Measurements from ENCODE around the gene TAC3. TPM values are rescaled to one million over a fixed set of nuclear protein-coding genes. Genes with fewer than 3 reads are reported as not detected.

The TAC3 gene
- total RNA-seq, 4 donors from 2014 or later, result not detected

DNA sequence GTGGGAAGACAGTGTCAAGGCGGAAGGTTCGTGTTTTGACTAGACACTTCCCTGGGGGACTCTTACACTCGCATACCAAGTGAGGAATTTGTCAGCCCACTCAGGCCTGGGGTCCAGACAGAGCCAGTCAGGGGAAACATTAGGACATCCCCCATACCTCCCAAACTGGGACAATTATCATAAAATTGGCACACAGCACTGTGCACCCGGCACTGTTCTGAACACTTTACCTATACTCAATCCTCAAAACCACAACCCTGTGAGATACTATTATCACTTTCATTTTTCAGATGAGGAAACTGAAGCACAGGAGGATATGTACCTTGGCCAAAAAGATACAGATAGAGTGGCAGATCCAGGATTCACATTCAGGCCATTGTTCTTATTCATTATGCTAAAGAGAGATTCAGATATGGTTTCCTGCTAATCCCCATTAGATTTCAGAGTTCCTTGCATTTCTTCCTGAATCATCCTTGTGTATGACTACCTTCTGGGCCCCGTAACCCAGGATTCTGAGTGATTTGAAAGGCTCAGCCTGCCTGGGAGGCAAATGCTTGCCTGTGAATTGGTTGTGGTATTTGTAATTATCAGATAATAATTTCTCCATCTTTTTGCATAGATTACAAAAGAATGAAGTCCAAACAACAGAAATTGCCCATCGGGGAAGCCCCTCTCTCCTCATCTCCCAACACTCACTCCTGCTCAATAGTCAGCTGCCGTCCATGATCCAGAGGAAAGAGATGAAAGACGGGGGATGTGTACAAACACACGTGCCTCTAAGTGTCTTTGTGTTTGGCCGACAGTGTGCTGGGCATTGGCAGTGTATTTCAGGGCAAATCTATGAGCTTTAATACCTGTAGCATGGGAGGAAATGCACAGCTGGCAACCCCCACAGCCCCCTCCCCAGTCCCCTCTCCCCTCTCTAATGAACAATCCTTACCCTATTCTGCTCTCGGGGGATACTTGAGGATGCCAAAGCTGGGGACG lies 4.6 kb downstream of the TAC3 start:
- no peak for TF ChIP-seq POLR2A (IDR thresholded peaks at IDR 0.05)
- TF ChIP-seq, protein P1, sequence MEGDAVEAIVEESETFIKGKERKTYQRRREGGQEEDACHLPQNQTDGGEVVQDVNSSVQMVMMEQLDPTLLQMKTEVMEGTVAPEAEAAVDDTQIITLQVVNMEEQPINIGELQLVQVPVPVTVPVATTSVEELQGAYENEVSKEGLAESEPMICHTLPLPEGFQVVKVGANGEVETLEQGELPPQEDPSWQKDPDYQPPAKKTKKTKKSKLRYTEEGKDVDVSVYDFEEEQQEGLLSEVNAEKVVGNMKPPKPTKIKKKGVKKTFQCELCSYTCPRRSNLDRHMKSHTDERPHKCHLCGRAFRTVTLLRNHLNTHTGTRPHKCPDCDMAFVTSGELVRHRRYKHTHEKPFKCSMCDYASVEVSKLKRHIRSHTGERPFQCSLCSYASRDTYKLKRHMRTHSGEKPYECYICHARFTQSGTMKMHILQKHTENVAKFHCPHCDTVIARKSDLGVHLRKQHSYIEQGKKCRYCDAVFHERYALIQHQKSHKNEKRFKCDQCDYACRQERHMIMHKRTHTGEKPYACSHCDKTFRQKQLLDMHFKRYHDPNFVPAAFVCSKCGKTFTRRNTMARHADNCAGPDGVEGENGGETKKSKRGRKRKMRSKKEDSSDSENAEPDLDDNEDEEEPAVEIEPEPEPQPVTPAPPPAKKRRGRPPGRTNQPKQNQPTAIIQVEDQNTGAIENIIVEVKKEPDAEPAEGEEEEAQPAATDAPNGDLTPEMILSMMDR (IDR thresholded peaks at IDR 0.05 in 4 of 5, conservative IDR thresholded peaks at IDR 0.05 in 1 of 5), result no peak
- Histone ChIP-seq H3K36me3 (no peaks in the 10 kb centered on the region), H3K9me3 (no peaks in the 10 kb centered on the region), H3K4me1 (no peaks in the 10 kb centered on the region), H3K27me3 (peaks cover 0 to 17% (median 6%) of the 10 kb centered on the region in 3 donors), H3K27ac (no peak overlapping the region), H3K4me3 (no peak overlapping the region)
- no peak for ATAC-seq
- intact Hi-C loops (cut with DNase I; ENCODE audit: low total_unique reads) (no loop called here), in situ Hi-C loops (cut with MboI; ENCODE audit: low sequenced_read_pairs in 4 of 4) (no loop called here)
- no peak for DNase-seq

DNA sequence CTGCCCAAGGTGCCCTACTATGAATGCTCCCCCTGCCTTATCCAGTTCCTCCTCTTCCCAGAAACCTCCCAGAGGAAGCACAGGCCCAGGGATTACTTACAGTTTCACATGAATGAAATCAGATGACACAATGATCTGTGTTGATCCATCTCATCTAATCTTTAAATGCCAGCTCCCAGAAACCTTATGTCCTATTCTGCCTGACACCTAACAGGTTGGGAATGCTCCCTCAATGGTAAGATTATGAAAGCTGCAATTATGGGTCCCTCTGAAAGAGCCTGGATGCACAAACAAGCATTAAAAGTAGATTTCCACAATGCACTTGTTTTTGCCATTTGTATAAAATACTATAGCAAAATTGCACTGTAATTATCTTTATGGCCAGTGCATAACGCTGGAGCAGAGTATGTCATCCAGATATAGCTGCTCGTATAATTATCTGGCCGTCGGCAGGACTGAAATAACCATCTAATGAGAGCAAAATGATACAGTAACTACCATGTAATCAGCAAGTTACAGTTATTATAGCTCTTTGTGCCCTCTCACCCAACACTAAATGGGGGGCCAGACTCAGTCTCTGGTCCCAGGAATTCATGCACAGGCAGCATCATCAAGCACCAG lies 5.6 kb downstream of the TAC3 start:
- no peak for DNase-seq
- Histone ChIP-seq H3K4me3 (no peak overlapping the region), H3K36me3 (no peaks in the 10 kb centered on the region), H3K9me3 (no peaks in the 10 kb centered on the region), H3K4me1 (peaks cover under 1 to 1% of the 10 kb centered on the region in 2 donors), H3K27me3 (peaks cover 0 to 14% (median 6%) of the 10 kb centered on the region in 3 donors), H3K27ac (no peak overlapping the region)
- in situ Hi-C loops (cut with MboI; ENCODE audit: low sequenced_read_pairs in 4 of 4), result no loop called here
- intact Hi-C loops (cut with DNase I; ENCODE audit: low total_unique reads), result no loop called here
- TF ChIP-seq, protein P1 (IDR thresholded peaks at IDR 0.05 in 4 of 5, conservative IDR thresholded peaks at IDR 0.05 in 1 of 5), result no peak
- TF ChIP-seq POLR2A (IDR thresholded peaks at IDR 0.05), result no peak
- ATAC-seq, result no peak

DNA sequence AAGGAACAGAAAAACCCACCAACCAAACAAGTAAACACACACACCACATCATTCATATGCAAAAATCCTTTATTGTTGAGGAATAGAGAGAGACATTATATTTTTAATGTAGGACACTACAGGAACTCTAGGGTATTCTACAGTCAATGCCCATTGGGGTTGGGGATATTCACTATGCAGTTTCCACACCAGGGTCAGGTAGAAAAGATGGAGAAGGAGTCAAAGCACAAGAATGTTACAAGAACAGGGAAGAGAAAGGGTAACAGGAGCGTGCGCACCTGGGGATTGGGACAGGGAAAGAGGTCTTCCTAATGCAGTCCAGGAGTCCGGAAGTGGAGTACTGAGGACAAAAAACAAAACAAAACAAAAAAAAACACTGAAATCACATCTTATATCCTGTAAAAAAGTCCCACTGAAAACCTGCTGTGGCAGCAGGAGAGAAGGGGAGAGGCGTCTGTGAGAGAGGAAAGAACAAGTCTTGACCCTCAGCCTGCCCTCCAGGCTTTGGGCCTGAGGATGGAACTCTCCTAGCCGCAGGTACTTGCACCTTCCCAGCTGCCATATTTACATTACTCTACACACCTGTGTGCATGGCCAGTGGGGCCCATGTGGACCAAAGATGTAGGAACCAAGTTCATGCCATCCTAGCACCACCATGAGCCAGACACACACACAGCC lies 6.2 kb downstream of the TAC3 start:
- TF ChIP-seq, protein P1 (IDR thresholded peaks at IDR 0.05 in 4 of 5, conservative IDR thresholded peaks at IDR 0.05 in 1 of 5), result no peak
- TF ChIP-seq POLR2A (IDR thresholded peaks at IDR 0.05), result no peak
- intact Hi-C loops (cut with DNase I; ENCODE audit: low total_unique reads) (loop anchor here (5.0 kb wide), 2 partner anchors 102 to 258 kb away; partner anchors contain the start of genes PRIM1 and STAT6), in situ Hi-C loops (cut with MboI; ENCODE audit: low sequenced_read_pairs in 4 of 4) (no loop called here)
- peaks cover 0 to 11% (median 5%) of the 10 kb centered on the region in 3 donors for H3K27me3 ChIP-seq
- no peaks in the 10 kb centered on the region for H3K9me3 ChIP-seq
- H3K36me3 ChIP-seq, result no peaks in the 10 kb centered on the region
- no peak for ATAC-seq
- H3K4me3 ChIP-seq, result no peak overlapping the region
- peaks cover 7 to 8% of the 10 kb centered on the region in 2 donors for H3K4me1 ChIP-seq
- H3K27ac ChIP-seq, result no peak overlapping the region
- no peak for DNase-seq

DNA sequence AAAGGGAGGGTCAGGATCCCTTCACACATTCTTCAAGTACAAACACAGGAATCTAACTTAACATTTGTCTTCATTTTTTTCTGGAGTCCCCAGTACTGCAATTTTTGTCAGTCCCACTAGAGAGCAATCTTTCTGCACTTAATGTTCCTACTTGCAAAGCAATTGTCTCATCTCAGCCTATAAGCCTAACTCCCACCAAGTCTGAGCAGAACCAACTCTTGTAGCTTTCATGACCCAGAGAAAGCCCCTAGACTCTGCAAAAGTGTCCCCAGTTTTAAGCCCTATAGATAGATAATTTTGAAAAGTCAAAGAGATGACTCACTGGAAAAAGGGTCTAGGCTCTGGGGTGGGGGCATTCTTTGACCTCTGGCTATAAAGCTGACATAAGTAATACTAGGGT lies 8.2 kb downstream of the TAC3 start:
- H3K4me1 ChIP-seq, result peaks cover 11 to 12% of the 10 kb centered on the region in 2 donors
- H3K9me3 ChIP-seq, result no peaks in the 10 kb centered on the region
- no peak overlapping the region for H3K4me3 ChIP-seq
- in situ Hi-C loops (cut with MboI; ENCODE audit: low sequenced_read_pairs in 4 of 4), result no loop called here
- no peak overlapping the region for H3K27ac ChIP-seq
- ATAC-seq (no peak), DNase-seq (no peak)
- peaks cover 0 to 13% of the 10 kb centered on the region in 2 donors for H3K36me3 ChIP-seq
- intact Hi-C loops (cut with DNase I; ENCODE audit: low total_unique reads), result loop anchor here (5.0 kb wide), 2 partner anchors 104 to 256 kb away; partner anchors contain the start of genes PRIM1 and STAT6
- TF ChIP-seq POLR2A (IDR thresholded peaks at IDR 0.05), result no peak
- TF ChIP-seq, protein P1 (IDR thresholded peaks at IDR 0.05 in 4 of 5, conservative IDR thresholded peaks at IDR 0.05 in 1 of 5), result peak in 1 of 5 experiments; percentile 17
- H3K27me3 ChIP-seq, result no peaks in the 10 kb centered on the region

All from gastrocnemius medialis (tissue), 4 donors.